Measurements from ENCODE around the gene RNF149.
"Not testable (repeated sequence)": the region's sequence is repeated elsewhere in the genome, so short reads cannot be mapped to it uniquely, and the experiment has no call there.

Gene RNF149

DNA sequence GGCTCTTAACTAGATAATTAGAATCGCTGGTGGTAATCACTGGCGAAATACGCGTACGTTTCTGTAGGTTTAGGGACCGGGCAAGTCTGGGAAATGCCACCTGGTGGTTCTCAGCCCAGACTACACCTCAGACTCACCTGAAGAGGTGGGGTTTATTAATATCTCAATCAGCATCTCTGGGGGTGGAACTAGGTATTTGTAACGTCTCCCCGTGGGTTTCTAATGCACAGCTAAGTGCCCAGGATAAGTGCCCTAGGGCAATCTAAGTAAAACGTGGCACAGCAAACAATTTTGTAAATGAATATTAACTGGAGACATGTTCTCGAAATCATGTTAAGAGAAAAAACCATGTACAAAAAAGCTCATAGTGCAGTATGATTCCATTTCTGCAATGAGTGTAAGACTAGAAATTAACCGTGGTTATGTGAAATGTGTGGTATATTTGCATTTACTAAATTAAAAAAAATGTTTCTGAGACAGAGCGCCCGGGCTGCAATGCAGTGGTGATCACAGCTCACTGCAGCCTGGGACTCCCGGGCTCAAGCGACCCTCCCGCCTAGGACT, 56.6 kb downstream of the RNF149 start:
- POLR2A ChIA-PET (ENCODE audit: low non-redundant PET) = no interaction called here
- peak overlapping the region; percentile 85 for H3K27ac ChIP-seq
- peak; percentile 58 for TF ChIP-seq CTCF (conservative IDR thresholded peaks at IDR 0.05; ENCODE audit: low read depth)
- peak; percentile 82 for DNase-seq (ENCODE audit: low spot score)
- CTCF ChIA-PET = interaction anchor here (0.6 to 0.9 kb wide), 4 partner anchors 239 to 686 kb away, joined by 3 to 4 read pairs (median 4); no protein-coding TSS in a partner anchor

GRCh38 chr2:101251246-101251781, 57.2 kb downstream of the RNF149 start:
- H3K27ac ChIP-seq; DNase-seq (ENCODE audit: low spot score); POLR2A ChIA-PET (ENCODE audit: low non-redundant PET): not testable (repeated sequence)
- CTCF ChIA-PET = interaction anchor here (0.6 to 0.9 kb wide), 5 partner anchors 239 to 1933 kb away, joined by 3 to 4 read pairs (median 3); no protein-coding TSS in a partner anchor

GRCh38 chr2:101249826-101250225, 58.7 kb downstream of the RNF149 start:
- CTCF ChIA-PET = no interaction called here
- no peak for TF ChIP-seq CTCF (conservative IDR thresholded peaks at IDR 0.05; ENCODE audit: low read depth)
- POLR2A ChIA-PET (ENCODE audit: low non-redundant PET) = no interaction called here
- H3K27ac ChIP-seq = no peak overlapping the region
- DNase-seq (ENCODE audit: low spot score) = no peak

- POLR2A ChIA-PET (ENCODE audit: low non-redundant PET); DNase-seq (ENCODE audit: low spot score); CTCF ChIA-PET; H3K27ac ChIP-seq: not testable (repeated sequence)
These were observed 59.7 kb downstream of the RNF149 start for GRCh38 chr2:101248756-101249155.

- CTCF ChIA-PET = interaction anchor here (0.7 kb wide), 1 partner anchor 115 kb away, joined by 3 read pairs; no protein-coding TSS in a partner anchor
- H3K27ac ChIP-seq; DNase-seq (ENCODE audit: low spot score); POLR2A ChIA-PET (ENCODE audit: low non-redundant PET): not testable (repeated sequence)
These were observed 63.0 kb downstream of the RNF149 start for GRCh38 chr2:101245468-101245867.

GRCh38 chr2:101244899-101245298, 63.6 kb downstream of the RNF149 start:
- POLR2A ChIA-PET (ENCODE audit: low non-redundant PET); DNase-seq (ENCODE audit: low spot score); H3K27ac ChIP-seq: not testable (repeated sequence)
- CTCF ChIA-PET = interaction anchor here (0.7 kb wide), 1 partner anchor 114 kb away, joined by 3 read pairs; no protein-coding TSS in a partner anchor

DNA sequence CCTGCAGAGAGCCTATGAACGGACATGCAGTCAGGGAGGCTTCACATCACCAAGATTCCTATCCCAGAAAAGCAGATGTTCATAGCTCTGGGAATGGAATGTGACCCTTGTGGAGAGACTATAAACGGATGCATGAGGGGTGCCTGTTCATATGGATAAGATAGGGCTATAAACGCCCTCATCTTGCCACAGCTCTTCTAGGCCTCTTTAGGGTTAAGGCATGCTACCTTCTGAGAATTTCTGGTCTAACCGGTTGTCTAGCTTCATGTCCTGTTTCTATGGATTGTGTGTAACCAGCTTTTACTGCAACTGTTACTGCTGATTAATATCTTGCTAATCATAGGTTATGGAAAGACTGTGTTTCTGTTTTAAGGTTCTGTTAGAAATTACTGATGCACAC, 64.1 kb downstream of the RNF149 start:
- H3K27ac ChIP-seq; DNase-seq (ENCODE audit: low spot score); POLR2A ChIA-PET (ENCODE audit: low non-redundant PET); CTCF ChIA-PET: not testable (repeated sequence)

- ChIA-PET CTCF (interaction anchor here (0.6 to 1.4 kb wide), 5 partner anchors 16 to 1065 kb away, joined by 3 to 6 read pairs (median 4); no protein-coding TSS in a partner anchor), POLR2A (ENCODE audit: low non-redundant PET) (no interaction called here)
- DNase-seq (ENCODE audit: low spot score) = no peak
- no peak overlapping the region for H3K27ac ChIP-seq
- TF ChIP-seq CTCF (conservative IDR thresholded peaks at IDR 0.05; ENCODE audit: low read depth) = no peak
These were observed 67.3 kb downstream of the RNF149 start for GRCh38 chr2:101241158-101241557.

DNA sequence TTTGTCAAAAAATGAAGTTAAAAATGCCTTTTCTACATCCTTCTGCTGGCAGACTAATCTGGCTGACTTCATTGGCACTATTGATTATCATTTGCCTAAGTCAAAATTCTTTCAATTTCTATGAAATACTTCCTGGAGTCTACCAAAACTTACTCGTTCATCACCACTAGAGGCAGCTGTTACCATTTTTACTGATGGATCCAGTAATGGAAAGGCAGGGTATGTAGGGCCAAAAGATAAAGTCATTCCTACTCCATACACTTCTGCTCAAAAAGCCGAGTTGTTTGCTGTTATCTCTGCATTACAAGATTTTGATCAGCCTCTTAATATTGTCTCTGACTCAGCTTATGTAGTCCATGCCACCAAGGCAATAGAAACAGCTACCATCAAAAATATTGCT, 67.8 kb downstream of the RNF149 start:
- peak; percentile 46 for TF ChIP-seq CTCF (conservative IDR thresholded peaks at IDR 0.05; ENCODE audit: low read depth)
- DNase-seq (ENCODE audit: low spot score); H3K27ac ChIP-seq; POLR2A ChIA-PET (ENCODE audit: low non-redundant PET): not testable (repeated sequence)
- CTCF ChIA-PET = interaction anchor here (0.6 to 1.4 kb wide), 5 partner anchors 16 to 586 kb away, joined by 3 to 6 read pairs (median 3); no protein-coding TSS in a partner anchor

- H3K27ac ChIP-seq; POLR2A ChIA-PET (ENCODE audit: low non-redundant PET); DNase-seq (ENCODE audit: low spot score): not testable (repeated sequence)
- CTCF ChIA-PET = interaction anchor here (0.6 to 1.0 kb wide), 2 partner anchors 18 to 75 kb away, joined by 3 read pairs; no protein-coding TSS in a partner anchor
These were observed 68.8 kb downstream of the RNF149 start for GRCh38 chr2:101239760-101240118.

Data from RWPE1 (cell line).